GM12878 (cell line): ENCODE results near the gene NTRK3. TPM values are rescaled to one million over a fixed set of nuclear protein-coding genes. Genes with fewer than 3 reads are reported as not detected.

Experiments
- ATAC-seq: fragments of 200-7000 bp; cut with Tn5 transposase; 3 replicates; pipeline ENCODE4 v1.9.1; 2020; ENCODE audit warnings: mild to moderate bottlenecking, moderate library complexity
- BruUV-seq: library from RNA; stranded (reverse); fragments of 400-500 nt; replicated peaks from 2 replicates; lab custom pipeline; 2021; lab: Mats Ljungman, UMichigan
- CTCF ChIA-PET: fragments of 300-600 bp; sonication (Branson Sonifier 250); formaldehyde crosslinking; extraction: SDS; loops from one replicate; lab custom pipeline; 2021; ENCODE audit warnings: inconsistent platforms; lab: Yijun Ruan, JAX
- POLR2A ChIA-PET: fragments of 350-600 bp; formaldehyde crosslinking; extraction: SDS; loops from one replicate; lab custom pipeline; 2021; ENCODE audit warnings: inconsistent platforms; lab: Charles Lee
- RAD21 ChIA-PET: fragments of 300-600 bp; sonication (Branson Sonifier 250); formaldehyde crosslinking; loops from one replicate; lab custom pipeline; 2023; ENCODE audit warnings: antibody characterized with exemption; ENCODE audit not compliant: unreplicated experiment; lab: Charles Lee
- SMC1A ChIA-PET: fragments of 300-600 bp; sonication (Branson Sonifier 250); formaldehyde crosslinking; loops from one replicate; lab custom pipeline; 2023; ENCODE audit not compliant: unreplicated experiment, uncharacterized antibody; lab: Charles Lee
- DNase-seq: peaks from one replicate; pipeline ENCODE4 v3.0.0-alpha.2; 2011; ENCODE audit warnings: low read depth, low spot score
- FAIRE-seq: peaks from 3 replicates; lab custom pipeline; 2011; peaks lifted over from hg19 to GRCh38; lab: Jason Lieb, UNC
- H2AFZ ChIP-seq: 2 replicates; pipeline ENCODE4 v1.6.0; 2011; ENCODE audit warnings: low read depth, low read length, control low read depth; ENCODE audit not compliant: control insufficient read depth
- H3K27ac ChIP-seq: 2 replicates; pipeline ENCODE4 v1.5.1; 2011; ENCODE audit warnings: control low read depth; ENCODE audit not compliant: control insufficient read depth, insufficient read depth
- H3K27me3 ChIP-seq, 2 experiments: replicated peaks in 1 of 2; 2 replicates each; pipeline versions ENCODE4 v1.6.0 to v1.6.1; 2011; ENCODE audit warnings: low read length in 1 of 2; ENCODE audit not compliant: control insufficient read depth in 2 of 2, insufficient read depth in 2 of 2
- H3K36me3 ChIP-seq, 2 experiments: 2 replicates each; pipeline ENCODE4 v1.5.1; 2011; ENCODE audit warnings: low read length in 1 of 2; ENCODE audit not compliant: control insufficient read depth in 2 of 2, insufficient read depth in 2 of 2
- H3K4me1 ChIP-seq: 2 replicates; pipeline ENCODE4 v1.6.1; 2011; ENCODE audit warnings: mild to moderate bottlenecking, low read length, moderate library complexity, mixed read lengths; ENCODE audit not compliant: control insufficient read depth, insufficient read depth
- H3K4me2 ChIP-seq: 2 replicates; pipeline ENCODE4 v1.6.0; 2011; ENCODE audit warnings: control low read depth; ENCODE audit not compliant: control insufficient read depth, insufficient read depth
- H3K4me3 ChIP-seq: fragments of 200-600 bp; sonication (generic); 2 replicates; pipeline ENCODE4 v1.5.1; 2016
- H3K79me2 ChIP-seq: 2 replicates; pipeline ENCODE4 v1.6.0; 2011; ENCODE audit warnings: low read length; ENCODE audit not compliant: control insufficient read depth, insufficient read depth
- H3K9ac ChIP-seq: 2 replicates; pipeline ENCODE4 v1.8.0; 2011; ENCODE audit warnings: low read length, control low read depth, mixed read lengths; ENCODE audit not compliant: control insufficient read depth, insufficient read depth
- H3K9me3 ChIP-seq: replicated peaks from 3 replicates; pipeline ENCODE4 v1.5.1; 2011; ENCODE audit warnings: mild to moderate bottlenecking, low read length; ENCODE audit not compliant: control insufficient read depth, insufficient read depth
- H4K20me1 ChIP-seq: 2 replicates; pipeline ENCODE4 v1.6.0; 2011; ENCODE audit not compliant: control insufficient read depth, insufficient read depth
- BMI1 ChIP-seq: fragments of 450-650 bp; IDR thresholded peaks from 2 replicates; pipeline ENCODE4 v1.6.1; 2016; ENCODE audit warnings: mild to moderate bottlenecking, moderate library complexity, borderline replicate concordance
- CTCF ChIP-seq, 3 experiments: IDR thresholded peaks in 2 of 3; conservative IDR thresholded peaks in 1 of 3; 2 replicates each; pipeline ENCODE4 v1.5.1; 2011; ENCODE audit warnings: low read depth in 3 of 3, low read length in 3 of 3, mild to moderate bottlenecking in 3 of 3, control low read depth in 2 of 3, moderate library complexity in 2 of 3, inconsistent platforms in 1 of 3, mixed read lengths in 1 of 3; ENCODE audit not compliant: control insufficient read depth in 2 of 3, insufficient read depth in 1 of 3; ENCODE audit errors: extremely low read depth in 1 of 3
- EGR1 ChIP-seq, 2 experiments: IDR thresholded peaks; 1 replicate in 1 of 2; 2 replicates in 1 of 2; pipeline ENCODE4 v1.6.1; 2011 to 2012; ENCODE audit warnings: low read depth in 2 of 2, low read length in 2 of 2, borderline replicate concordance in 1 of 2, mild to moderate bottlenecking in 1 of 2, moderate library complexity in 1 of 2
- IKZF2 ChIP-seq, 2 experiments: fragments of 450-650 bp; IDR thresholded peaks; 2 replicates each; pipeline ENCODE4 v1.6.1; 2017; ENCODE audit warnings: mild to moderate bottlenecking in 2 of 2, moderate library complexity in 2 of 2
- KLF5 ChIP-seq: fragments of 450-650 bp; IDR thresholded peaks from 2 replicates; pipeline ENCODE4 v1.6.1; 2014; ENCODE audit warnings: mild to moderate bottlenecking; ENCODE audit not compliant: partially characterized antibody
- NR2F1 ChIP-seq: fragments of 450-650 bp; conservative IDR thresholded peaks from 2 replicates; pipeline ENCODE4 v1.6.1; 2017; ENCODE audit warnings: mild to moderate bottlenecking
- RELA ChIP-seq: fragments of 450-650 bp; IDR thresholded peaks from 2 replicates; pipeline ENCODE4 v1.8.0; 2014; ENCODE audit warnings: borderline replicate concordance; ENCODE audit not compliant: partially characterized antibody
- SMARCA5 ChIP-seq: fragments of 450-650 bp; IDR thresholded peaks from 2 replicates; pipeline ENCODE4 v1.6.1; 2017; ENCODE audit warnings: mild to moderate bottlenecking
- SP1 ChIP-seq: IDR thresholded peaks from one replicate; pipeline ENCODE4 v1.6.1; 2011; ENCODE audit warnings: low read depth, low read length
- WRNIP1 ChIP-seq: IDR thresholded peaks from 2 replicates; pipeline ENCODE4 v1.6.1; 2011; ENCODE audit warnings: low read depth, low read length, improper control_type of control experiment, borderline replicate concordance
- WGBS: methylation state at CpG from one replicate; pipeline ENCODE4 v1.1.6; 2016; ENCODE audit warnings: low lambda C conversion rate; ENCODE audit not compliant: insufficient replicate concordance, insufficient coverage; ENCODE audit errors: missing lambda C conversion rate; 5-methylcytosine and 5-hydroxymethylcytosine counted together
- in situ Hi-C: fragments of 300-500 bp; cut with MboI; formaldehyde crosslinking; loops from 9 replicates; pipeline ENCODE4 v1.14.3; 2018; ENCODE audit warnings: mixed read lengths
- intact Hi-C: fragments of 100-400 bp; cut with micrococcal nuclease; formaldehyde crosslinking; loops from one replicate; pipeline ENCODE4 v1.14.2; 2022; ENCODE audit not compliant: unreplicated experiment
- polyA plus RNA-seq, 11 experiments: library from polyadenylated mRNA; depleted of rRNA in 4 of 11; unstranded in 6 of 11; stranded (reverse) in 5 of 11; fragments of >200 nt; fragmentation: Nextera tagmentation in 4 of 11; fragmentation: Illumina TruSeq in 1 of 11; extraction: Ambion mirVana in 4 of 11; extraction: Trizol in 1 of 11; gene quantifications; 1 replicate in 1 of 11; 2 replicates in 10 of 11; pipeline versions ENCODE4 v1.2.1 to v1.2.3, GENCODE V29; 2011 to 2016; ENCODE audit warnings: inconsistent platforms in 2 of 11, missing spikeins in 2 of 11, low read depth in 1 of 11
- total RNA-seq, 4 experiments: library from RNA; depleted of rRNA in 3 of 4; stranded (reverse); fragments of >200 nt in 3 of 4; fragmentation: Illumina TruSeq in 1 of 4; extraction: Trizol in 1 of 4; gene quantifications; 2 replicates each; pipeline versions ENCODE4 v1.2.1 to v1.2.3, GENCODE V29; 2013 to 2021
- TF ChIP-seq, protein P1 (sequence below): IDR thresholded peaks from 2 replicates; pipeline ENCODE4 v1.6.1; 2011; ENCODE audit warnings: low read depth, low read length, improper control_type of control experiment, borderline replicate concordance
- TF ChIP-seq, protein P2 (sequence below): IDR thresholded peaks from 2 replicates; pipeline ENCODE4 v1.6.1; 2012; ENCODE audit warnings: low read depth, low read length, improper control_type of control experiment

Gene NTRK3
- total and polyA plus RNA-seq, 10 of the 15 experiments (the other 5 are each of a cell fraction or from before 2014, with no cell fraction given): not detected

- ATAC-seq: no peak
- Histone ChIP-seq H3K9ac (no peak overlapping the region), H3K4me3 (no peak overlapping the region), H2AFZ (no peak overlapping the region), H3K36me3 (no peaks in the 10 kb centered on the region), H3K79me2 (no peaks in the 10 kb centered on the region), H3K4me1 (no peaks in the 10 kb centered on the region), H3K4me2 (no peak overlapping the region), H4K20me1 (no peaks in the 10 kb centered on the region), H3K9me3 (no peaks in the 10 kb centered on the region), H3K27ac (no peak overlapping the region), H3K27me3 (no peaks in the 10 kb centered on the region)
- POLR2A ChIA-PET: no interaction called here
- SMC1A ChIA-PET: no interaction called here
- RAD21 ChIA-PET: no interaction called here
- no peak for FAIRE-seq
- BruUV-seq: no TSS peak
- DNase-seq: no peak
- WGBS: 9% methylated on average over 4 of the region's 4 CpGs
- intact Hi-C loops: no loop called here
- in situ Hi-C loops: no loop called here
- TF ChIP-seq KLF5: no peak
- no peak for TF ChIP-seq IKZF2 (IDR thresholded peaks at IDR 0.05)
- no peak for TF ChIP-seq EGR1 (IDR thresholded peaks at IDR 0.05; ENCODE audit: borderline replicate concordance in 1 of 2, low read depth in 2 of 2, low read length in 2 of 2)
- TF ChIP-seq, protein P1, sequence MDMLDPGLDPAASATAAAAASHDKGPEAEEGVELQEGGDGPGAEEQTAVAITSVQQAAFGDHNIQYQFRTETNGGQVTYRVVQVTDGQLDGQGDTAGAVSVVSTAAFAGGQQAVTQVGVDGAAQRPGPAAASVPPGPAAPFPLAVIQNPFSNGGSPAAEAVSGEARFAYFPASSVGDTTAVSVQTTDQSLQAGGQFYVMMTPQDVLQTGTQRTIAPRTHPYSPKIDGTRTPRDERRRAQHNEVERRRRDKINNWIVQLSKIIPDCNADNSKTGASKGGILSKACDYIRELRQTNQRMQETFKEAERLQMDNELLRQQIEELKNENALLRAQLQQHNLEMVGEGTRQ: no peak
- TF ChIP-seq WRNIP1: no peak
- TF ChIP-seq CTCF (IDR thresholded peaks at IDR 0.05 in 2 of 3, conservative IDR thresholded peaks at IDR 0.05 in 1 of 3; ENCODE audit: control insufficient read depth in 2 of 3, extremely low read depth in 1 of 3, insufficient read depth in 1 of 3, low read depth in 3 of 3, low read length in 3 of 3): no peak
- no peak for TF ChIP-seq RELA
- no peak for TF ChIP-seq BMI1
- TF ChIP-seq SP1: no peak
- TF ChIP-seq NR2F1: no peak
- no peak for TF ChIP-seq SMARCA5
- TF ChIP-seq, protein P2, sequence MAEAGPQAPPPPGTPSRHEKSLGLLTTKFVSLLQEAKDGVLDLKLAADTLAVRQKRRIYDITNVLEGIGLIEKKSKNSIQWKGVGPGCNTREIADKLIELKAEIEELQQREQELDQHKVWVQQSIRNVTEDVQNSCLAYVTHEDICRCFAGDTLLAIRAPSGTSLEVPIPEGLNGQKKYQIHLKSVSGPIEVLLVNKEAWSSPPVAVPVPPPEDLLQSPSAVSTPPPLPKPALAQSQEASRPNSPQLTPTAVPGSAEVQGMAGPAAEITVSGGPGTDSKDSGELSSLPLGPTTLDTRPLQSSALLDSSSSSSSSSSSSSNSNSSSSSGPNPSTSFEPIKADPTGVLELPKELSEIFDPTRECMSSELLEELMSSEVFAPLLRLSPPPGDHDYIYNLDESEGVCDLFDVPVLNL: no peak
- CTCF ChIA-PET: no interaction called here
Measured at GRCh38 chr15:87896936-87897335, 359.6 kb downstream of the NTRK3 start.
